ENCODE measurements around the gene GRIK4.

GRCh38 chr11:120702656-120703055 lies 191.1 kb downstream of the GRIK4 start:
- TF ChIP-seq CTCF (IDR thresholded peaks at IDR 0.05) = no peak
- TF ChIP-seq POLR2A (IDR thresholded peaks at IDR 0.05) = no peak
